Spleen (tissue), 11 donors: Measurements from ENCODE around the gene TBC1D2. TPM values are rescaled to one million over a fixed set of nuclear protein-coding genes. Genes with fewer than 3 reads are reported as not detected.
A peak's percentile ranks its signal among the peaks of the same experiment; 100 is the strongest.

Experiments used
- DNase-seq: peaks from one replicate; pipeline ENCODE4 v3.0.0-alpha.2; 2020
- H3K27ac ChIP-seq, 8 donors: fragments of 200-600 bp; sonication (generic) in 7 of 8; 1 replicate in 4 of 8; 2 replicates in 4 of 8; pipeline versions ENCODE4 v1.5.0 to v1.8.0; 2016 to 2021; ENCODE audit warnings: inconsistent platforms in 4 of 8, mild to moderate bottlenecking in 4 of 8, moderate library complexity in 1 of 8
- H3K27me3 ChIP-seq, 7 donors: fragments of 200-600 bp; sonication (generic) in 6 of 7; replicated peaks in 1 of 7; 1 replicate in 4 of 7; 2 replicates in 3 of 7; pipeline versions ENCODE4 v1.5.0 to v1.8.0; 2016 to 2021; ENCODE audit warnings: inconsistent platforms in 3 of 7, mild to moderate bottlenecking in 1 of 7
- H3K36me3 ChIP-seq, 6 donors: fragments of 200-600 bp; sonication (generic) in 5 of 6; 1 replicate in 4 of 6; 2 replicates in 2 of 6; pipeline versions ENCODE4 v1.5.0 to v1.8.0; 2016 to 2021; ENCODE audit warnings: inconsistent platforms in 2 of 6
- H3K4me1 ChIP-seq, 6 donors: fragments of 200-600 bp; sonication (generic) in 5 of 6; 1 replicate in 3 of 6; 2 replicates in 3 of 6; pipeline versions ENCODE4 v1.5.0 to v1.8.0; 2016 to 2021; ENCODE audit warnings: inconsistent platforms in 3 of 6
- H3K4me3 ChIP-seq, 8 donors: fragments of 200-600 bp; sonication (generic) in 7 of 8; 1 replicate in 4 of 8; 2 replicates in 4 of 8; pipeline versions ENCODE4 v1.5.0 to v1.8.0; 2016 to 2021; ENCODE audit warnings: inconsistent platforms in 4 of 8, mild to moderate bottlenecking in 4 of 8, moderate library complexity in 2 of 8
- H3K9me3 ChIP-seq, 8 donors: fragments of 200-600 bp; sonication (generic) in 7 of 8; 1 replicate in 4 of 8; 2 replicates in 4 of 8; pipeline versions ENCODE4 v1.5.0 to v1.8.0; 2016 to 2021; ENCODE audit warnings: inconsistent platforms in 4 of 8
- CTCF ChIP-seq, 11 experiments: fragments of 200-600 bp in 7 of 11; fragments of 450-650 bp in 4 of 11; sonication (generic) in 4 of 11; IDR thresholded peaks in 8 of 11; conservative IDR thresholded peaks in 3 of 11; 1 replicate in 7 of 11; 2 replicates in 4 of 11; pipeline versions ENCODE4 v1.4.0 to v1.8.0; 2016 to 2021; ENCODE audit warnings: antibody characterized with exemption in 11 of 11, inconsistent platforms in 4 of 11, mild to moderate bottlenecking in 1 of 11
- POLR2A ChIP-seq, 3 donors: fragments of 450-650 bp; IDR thresholded peaks; one replicate each; pipeline ENCODE4 v1.5.1; 2017; ENCODE audit warnings: antibody characterized with exemption in 3 of 3, mild to moderate bottlenecking in 1 of 3
- POLR2AphosphoS5 ChIP-seq, 3 donors: sonication (generic); formaldehyde crosslinking; IDR thresholded peaks; one replicate each; pipeline ENCODE4 v1.5.1; 2017; ENCODE audit warnings: antibody characterized with exemption in 3 of 3
- WGBS, 5 donors: extraction: QIAGEN DNeasy Blood & Tissue Kit in 3 of 5; methylation state at CpG; one replicate each; pipeline versions ENCODE4 v1.1.5 to v1.1.7; 2013 to 2018; 5-methylcytosine and 5-hydroxymethylcytosine counted together
- intact Hi-C: fragments of 100-400 bp; cut with DNase I; formaldehyde crosslinking; loops from one replicate; pipeline ENCODE4 v1.15.0; 2023; ENCODE audit warnings: low total_unique reads
- polyA plus RNA-seq, 3 donors: library from polyadenylated mRNA; stranded (reverse); fragments of 200-250 nt; gene quantifications; one replicate each; pipeline ENCODE4 v1.2.1, GENCODE V29; 2013
- total RNA-seq, 7 donors: library from RNA; depleted of rRNA in 3 of 7; stranded (reverse); fragments of >200 nt in 3 of 7; fragmentation: NEBNext Ultra II Directional in 4 of 7; extraction: Animal tissue kit (Norgen Biotek cat#: 25700) in 4 of 7; gene quantifications; one replicate each; pipeline versions ENCODE4 v1.1.0 to v1.2.1, GENCODE V29; 2016 to 2021
- donor health status: healthy with polysubstance abuse.
- donor health status: DM: no; HTN: no; CAD: no; lungs with moderate emphysema.
- donor health status: DM: no; HTN: no; CAD: no.
- donor health status: Bipolar disorder and iron deficiency.
- donor health status: healthy.
- donor health status: DM: no; HTN: no; CAD: no.
- donor health status: DM: yes; HTN: yes; CAD: no.

The TBC1D2 gene
- total and polyA plus RNA-seq, 10 donors: 2.7 to 27.2 (median 12.4) TPM

DNA sequence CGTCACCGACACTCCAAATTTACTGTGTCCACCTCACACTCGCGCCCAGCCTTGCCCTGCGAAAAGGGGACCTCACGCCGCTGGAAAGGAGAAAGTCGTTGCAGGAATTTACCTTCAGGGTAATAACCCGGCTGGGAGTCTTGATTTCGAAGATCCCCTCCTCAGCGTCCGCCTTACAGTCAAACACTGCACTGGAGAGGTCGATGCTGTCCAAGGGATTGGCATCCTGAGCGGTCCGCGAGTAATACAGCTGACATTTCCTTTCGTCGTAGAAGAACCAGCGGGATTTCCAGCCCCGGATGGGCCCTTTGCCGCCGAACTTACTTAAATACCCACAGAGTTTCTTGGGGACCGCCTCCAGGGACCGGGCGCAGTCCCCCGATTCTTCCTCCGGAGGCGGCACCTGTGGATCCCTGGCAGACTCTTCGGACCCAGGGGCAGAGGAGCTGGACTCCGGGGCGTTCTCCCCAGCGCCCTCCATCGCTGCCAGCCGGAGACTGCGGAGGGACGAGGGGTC lies 330 bp downstream of the TBC1D2 start:
- Histone ChIP-seq H3K9me3 (no peaks in the 10 kb centered on the region), H3K4me3 (peak overlapping the region; percentile 74 to 95 (median 89)), H3K27ac (peak overlapping the region; percentile 97 to 99 (median 99)), H3K36me3 (peaks cover 0 to 18% (median 0%) of the 10 kb centered on the region in 6 donors), H3K27me3 (no peaks in the 10 kb centered on the region), H3K4me1 (peaks cover 0 to 68% (median 36%) of the 10 kb centered on the region in 6 donors)
- no peak for DNase-seq
- intact Hi-C loops: loop anchor here (10.0 kb wide), 1 partner anchor 50 kb away; no protein-coding TSS in a partner anchor
- TF ChIP-seq CTCF (IDR thresholded peaks at IDR 0.05 in 8 of 11, conservative IDR thresholded peaks at IDR 0.05 in 3 of 11): no peak
- no peak for TF ChIP-seq POLR2A (IDR thresholded peaks at IDR 0.05)
- 0 to 2% (median 1%) methylated on average over 25 to 36 of the region's 36 CpGs for WGBS, 5 donors

GRCh38 chr9:98254228-98255060 lies 1.0 kb downstream of the TBC1D2 start:
- no peaks in the 10 kb centered on the region for H3K27me3 ChIP-seq
- TF ChIP-seq POLR2AphosphoS5 (IDR thresholded peaks at IDR 0.05): no peak
- no peak for DNase-seq
- 54 to 62% (median 57%) methylated on average over 5 of the region's 5 CpGs for WGBS, 5 donors
- H3K4me3 ChIP-seq: peak overlapping the region; percentile 74 to 95 (median 89)
- peaks cover 0 to 75% (median 41%) of the 10 kb centered on the region in 6 donors for H3K4me1 ChIP-seq
- intact Hi-C loops: loop anchor here (5.0 to 10.0 kb wide), 2 partner anchors 50 to 272 kb away; partner anchors contain the start of gene ANP32B
- H3K9me3 ChIP-seq: no peaks in the 10 kb centered on the region
- H3K27ac ChIP-seq: peak overlapping the region in 7 of 8 donors; percentile 97 to 99 (median 99)
- H3K36me3 ChIP-seq: peaks cover 0 to 21% (median 0%) of the 10 kb centered on the region in 6 donors

GRCh38 chr9:98253565-98253964 lies 1.9 kb downstream of the TBC1D2 start:
- intact Hi-C loops: loop anchor here (5.0 to 10.0 kb wide), 2 partner anchors 49 to 271 kb away; partner anchors contain the start of gene ANP32B
- no peaks in the 10 kb centered on the region for H3K27me3 ChIP-seq
- DNase-seq: no peak
- TF ChIP-seq POLR2AphosphoS5 (IDR thresholded peaks at IDR 0.05) (no peak), CTCF (IDR thresholded peaks at IDR 0.05 in 8 of 11, conservative IDR thresholded peaks at IDR 0.05 in 3 of 11) (no peak), POLR2A (IDR thresholded peaks at IDR 0.05) (no peak)
- H3K36me3 ChIP-seq: peaks cover 0 to 29% (median 0%) of the 10 kb centered on the region in 6 donors
- H3K4me3 ChIP-seq: peak overlapping the region in 3 of 8 donors; percentile 74 to 95 (median 90)
- H3K9me3 ChIP-seq: no peaks in the 10 kb centered on the region
- WGBS, 5 donors: 84 to 95% (median 87%) methylated on average over 3 of the region's 3 CpGs
- H3K27ac ChIP-seq: peak overlapping the region in 3 of 8 donors; percentile 13 to 99 (median 23)
- H3K4me1 ChIP-seq: peaks cover 5 to 84% (median 49%) of the 10 kb centered on the region in 6 donors

- DNase-seq: no peak
- intact Hi-C loops: loop anchor here (5.0 to 10.0 kb wide), 2 partner anchors 47 to 269 kb away; partner anchors contain the start of gene ANP32B
Observed at GRCh38 chr9:98251551-98251950, 3.9 kb downstream of the TBC1D2 start.

More at GRCh38 chr9:98251551-98251950, 3.9 kb downstream of the TBC1D2 start:
- Histone ChIP-seq H3K9me3 (no peaks in the 10 kb centered on the region), H3K27ac (peak overlapping the region in 5 of 8 donors; percentile 56 to 99 (median 82)), H3K27me3 (no peaks in the 10 kb centered on the region), H3K36me3 (peaks cover 0 to 37% (median 0%) of the 10 kb centered on the region in 6 donors), H3K4me1 (peaks cover 10 to 88% (median 46%) of the 10 kb centered on the region in 6 donors), H3K4me3 (no peak overlapping the region)
- TF ChIP-seq CTCF (IDR thresholded peaks at IDR 0.05 in 8 of 11, conservative IDR thresholded peaks at IDR 0.05 in 3 of 11): no peak
- TF ChIP-seq POLR2A (IDR thresholded peaks at IDR 0.05): no peak
- no peak for TF ChIP-seq POLR2AphosphoS5 (IDR thresholded peaks at IDR 0.05)
- WGBS, 5 donors: 80 to 97% (median 94%) methylated on average over 3 to 9 of the region's 9 CpGs
